Measurements from ENCODE around the gene RSPH6A.

GRCh38 chr19:45770192-45771101, 44.7 kb downstream of the RSPH6A start:
- TF ChIP-seq EZH2 (IDR thresholded peaks at IDR 0.05; ENCODE audit: borderline replicate concordance), result no peak
- peak; percentile 93 for TF ChIP-seq CTCF (IDR thresholded peaks at IDR 0.05; ENCODE audit: poor library complexity)
- no peak for TF ChIP-seq EZH2phosphoT487 (IDR thresholded peaks at IDR 0.05; ENCODE audit: low read depth, severe bottlenecking, unreplicated experiment)

Measured in hepatocyte (in vitro differentiated cells).